Upper lobe of left lung (tissue), 4 donors: Measurements from ENCODE around the gene SLCO3A1.

Experiments used
- CTCF ChIP-seq, 6 experiments: fragments of 450-650 bp in 4 of 6; fragments of 200-600 bp in 2 of 6; sonication (generic) in 2 of 6; IDR thresholded peaks; one replicate each; pipeline ENCODE4 v1.5.1; 2016 to 2019; ENCODE audit warnings: antibody characterized with exemption in 6 of 6
- EP300 ChIP-seq, 4 donors: sonication (generic); formaldehyde crosslinking; IDR thresholded peaks; one replicate each; pipeline ENCODE4 v1.5.1; 2017; ENCODE audit warnings: antibody characterized with exemption in 4 of 4, control low read depth in 2 of 4
- POLR2A ChIP-seq, 4 donors: fragments of 450-650 bp; IDR thresholded peaks; one replicate each; pipeline ENCODE4 v1.5.1; 2016 to 2017; ENCODE audit warnings: antibody characterized with exemption in 4 of 4, mild to moderate bottlenecking in 2 of 4
- POLR2AphosphoS5 ChIP-seq, 2 donors: sonication (generic); formaldehyde crosslinking; IDR thresholded peaks; one replicate each; pipeline ENCODE4 v1.5.1; 2017; ENCODE audit warnings: antibody characterized with exemption in 2 of 2

GRCh38 chr15:92164327-92165000 is 311.0 kb downstream of the SLCO3A1 start:
- TF ChIP-seq POLR2AphosphoS5 (IDR thresholded peaks at IDR 0.05), result no peak
- TF ChIP-seq CTCF (IDR thresholded peaks at IDR 0.05), result no peak
- no peak for TF ChIP-seq POLR2A (IDR thresholded peaks at IDR 0.05)
- TF ChIP-seq EP300 (IDR thresholded peaks at IDR 0.05), result no peak
